Endothelial cell of umbilical vein (primary cell): ENCODE measurements around the gene UBR4. TPM values are rescaled to one million over a fixed set of nuclear protein-coding genes. Genes with fewer than 3 reads are reported as not detected.
A peak's percentile ranks its signal among the peaks of the same experiment; 100 is the strongest.

Experiments used
- BruUV-seq: library from RNA; stranded (reverse); fragments of 400-500 nt; replicated peaks from 2 replicates; lab custom pipeline; 2021; lab: Mats Ljungman, UMichigan
- CTCF ChIA-PET: fragments of 300-600, 350-600 bp; sonication (Branson Sonifier 250); formaldehyde crosslinking; loops from one replicate; lab custom pipeline; 2021; ENCODE audit warnings: antibody characterized with exemption, inconsistent platforms; lab: Charles Lee
- POLR2A ChIA-PET: fragments of 300-600, 350-600 bp; sonication (Branson Sonifier 250); formaldehyde crosslinking; loops from one replicate; lab custom pipeline; 2021; ENCODE audit warnings: antibody characterized with exemption, inconsistent platforms; lab: Charles Lee
- DNase-seq: peaks from one replicate; pipeline ENCODE4 v3.0.0-alpha.2; 2011; ENCODE audit warnings: low read depth, low spot score
- FAIRE-seq: peaks from 2 replicates; lab custom pipeline; 2011; peaks lifted over from hg19 to GRCh38; lab: Jason Lieb, UNC
- H2AFZ ChIP-seq: 2 replicates; pipeline ENCODE4 v1.6.0; 2012; ENCODE audit warnings: low read depth, low read length, control low read depth, inconsistent platforms
- H3K27ac ChIP-seq: 2 replicates; pipeline ENCODE4 v1.5.1; 2011; ENCODE audit warnings: low read depth, mild to moderate bottlenecking, control low read depth, low read length, moderate library complexity; ENCODE audit not compliant: insufficient read depth
- H3K27me3 ChIP-seq, 2 experiments: 2 replicates each; pipeline versions ENCODE4 v1.6.0 to v1.6.1; 2011; ENCODE audit warnings: low read length in 2 of 2, mixed read lengths in 1 of 2; ENCODE audit not compliant: control insufficient read depth in 2 of 2, insufficient read depth in 2 of 2
- H3K36me3 ChIP-seq, 2 experiments: 2 replicates in 1 of 2; 3 replicates in 1 of 2; pipeline ENCODE4 v1.5.1; 2011; ENCODE audit warnings: low read length in 2 of 2, mild to moderate bottlenecking in 1 of 2, moderate library complexity in 1 of 2; ENCODE audit not compliant: control insufficient read depth in 2 of 2, insufficient read depth in 2 of 2; ENCODE audit errors: extremely low read depth in 1 of 2
- H3K4me1 ChIP-seq: 3 replicates; pipeline ENCODE4 v1.5.1; 2011; ENCODE audit warnings: mild to moderate bottlenecking, low read length; ENCODE audit not compliant: control insufficient read depth, insufficient read depth; ENCODE audit errors: extremely low read depth
- H3K4me2 ChIP-seq: 2 replicates; pipeline ENCODE4 v1.6.1; 2011; ENCODE audit warnings: low read length, control low read depth, mixed read lengths; ENCODE audit not compliant: insufficient read depth
- H3K4me3 ChIP-seq, 3 experiments: fragments of 200-600 bp in 1 of 3; sonication (generic), shearing (Covaris generic) in 1 of 3; replicated peaks in 1 of 3; 2 replicates each; pipeline ENCODE4 v1.5.1; 2011 to 2016; ENCODE audit warnings: control low read depth in 3 of 3, low read length in 3 of 3, mild to moderate bottlenecking in 2 of 3, inconsistent platforms in 1 of 3, low read depth in 1 of 3, moderate library complexity in 1 of 3; ENCODE audit not compliant: insufficient read depth in 1 of 3
- H3K79me2 ChIP-seq: 2 replicates; pipeline ENCODE4 v1.6.0; 2012; ENCODE audit warnings: low read length, inconsistent platforms; ENCODE audit not compliant: control insufficient read depth, insufficient read depth
- H3K9ac ChIP-seq: replicated peaks from 2 replicates; pipeline ENCODE3; 2011; ENCODE audit warnings: low read length, control low read depth; ENCODE audit not compliant: insufficient read depth; ENCODE audit errors: extremely low read depth
- H3K9me1 ChIP-seq: replicated peaks from 3 replicates; pipeline ENCODE4 v1.6.0; 2011; ENCODE audit warnings: mild to moderate bottlenecking, low read length; ENCODE audit not compliant: control insufficient read depth, insufficient read depth; ENCODE audit errors: extremely low read depth
- H3K9me3 ChIP-seq: replicated peaks from 2 replicates; pipeline ENCODE4 v1.5.1; 2012; ENCODE audit warnings: low read length, inconsistent platforms; ENCODE audit not compliant: control insufficient read depth, insufficient read depth
- H4K20me1 ChIP-seq: replicated peaks from 2 replicates; pipeline ENCODE3; 2011; ENCODE audit warnings: mild to moderate bottlenecking, low read length; ENCODE audit not compliant: control insufficient read depth, insufficient read depth; ENCODE audit errors: extremely low read depth
- CTCF ChIP-seq, 2 donors: IDR thresholded peaks; 1 replicate in 1 of 2; 2 replicates in 1 of 2; pipeline ENCODE4 v1.5.1; 2011; ENCODE audit warnings: low read length in 2 of 2, mild to moderate bottlenecking in 2 of 2, moderate library complexity in 2 of 2, control low read depth in 1 of 2, inconsistent platforms in 1 of 2, low read depth in 1 of 2; ENCODE audit not compliant: insufficient read depth in 1 of 2; ENCODE audit errors: extremely low read depth in 1 of 2
- FOS ChIP-seq: IDR thresholded peaks from 2 replicates; pipeline ENCODE4 v1.6.1; 2011; ENCODE audit warnings: mild to moderate bottlenecking, low read length, moderate library complexity, borderline replicate concordance; ENCODE audit not compliant: insufficient read depth
- JUN ChIP-seq: IDR thresholded peaks from 2 replicates; pipeline ENCODE4 v1.6.1; 2011; ENCODE audit warnings: borderline replicate concordance, low read depth; ENCODE audit not compliant: insufficient read length, insufficient read depth
- MYC ChIP-seq: IDR thresholded peaks from one replicate; pipeline ENCODE4 v1.6.1; 2011; ENCODE audit warnings: mild to moderate bottlenecking, low read depth, low read length
- POLR2A ChIP-seq: IDR thresholded peaks from 2 replicates; pipeline ENCODE4 v1.6.1; 2012; ENCODE audit warnings: low read depth, mild to moderate bottlenecking, control low read depth, low read length
- dilution Hi-C: fragments of 300-500 bp; cut with MboI; formaldehyde crosslinking; loops from one replicate; pipeline ENCODE4 v1.15.0; 2019; ENCODE audit warnings: low sequenced_read_pairs; ENCODE audit not compliant: extremely low pct_ligation_motif_present
- intact Hi-C: fragments of 100-400 bp; cut with micrococcal nuclease; formaldehyde crosslinking; loops from one replicate; pipeline ENCODE4 v1.10.0; 2022
- polyA plus RNA-seq, 4 experiments: library from polyadenylated mRNA; depleted of rRNA in 3 of 4; stranded (reverse) in 3 of 4; unstranded in 1 of 4; fragments of >200 nt; gene quantifications; 2 replicates each; pipeline versions ENCODE4 v1.2.1 to v1.2.3, GENCODE V29; 2011 to 2012; ENCODE audit warnings: missing spikeins in 1 of 4
- total RNA-seq: library from RNA; stranded (reverse); gene quantifications from 2 replicates; pipeline ENCODE4 v1.2.3, GENCODE V29; 2021

UBR4 gene
- total and polyA plus RNA-seq, 2 donors (not counting 3 experiments of a cell fraction or from before 2014, with no cell fraction given) = 125 to 150 TPM

GRCh38 chr1:19081218-19081893, 128.7 kb downstream of the UBR4 start:
- H3K27me3 ChIP-seq = no peaks in the 10 kb centered on the region
- ChIA-PET CTCF (interaction anchor here (1.1 to 8.2 kb wide), 4 partner anchors 109 to 197 kb away, joined by 6 to 59 read pairs (median 8); no protein-coding TSS in a partner anchor), POLR2A (no interaction called here)
- dilution Hi-C loops = no loop called here
- H4K20me1 ChIP-seq = no peaks in the 10 kb centered on the region
- H3K9me1 ChIP-seq = no peaks in the 10 kb centered on the region
- H3K27ac ChIP-seq = peak overlapping the region; percentile 84
- FAIRE-seq (peak; percentile 95), DNase-seq (peak; percentile 52)
- H3K9me3 ChIP-seq = no peaks in the 10 kb centered on the region
- peaks cover 42% of the 10 kb centered on the region for H3K4me1 ChIP-seq
- H3K4me3 ChIP-seq = no peak overlapping the region
- no peak for TF ChIP-seq CTCF (IDR thresholded peaks at IDR 0.05; ENCODE audit: extremely low read depth in 1 of 2, insufficient read depth in 1 of 2, low read depth in 1 of 2, low read length in 2 of 2)
- peak; percentile 47 for TF ChIP-seq FOS
- peak; percentile 33 for TF ChIP-seq JUN
- no peak for TF ChIP-seq MYC
- TF ChIP-seq POLR2A = no peak
- H2AFZ ChIP-seq = no peak overlapping the region
- BruUV-seq = TSS peak; percentile 58
- no peaks in the 10 kb centered on the region for H3K79me2 ChIP-seq
- H3K36me3 ChIP-seq = peaks cover 21 to 67% of the 10 kb centered on the region in 2 experiments
- peak overlapping the region; percentile 42 for H3K4me2 ChIP-seq
- intact Hi-C loops = loop anchor here (5.0 kb wide), 2 partner anchors 109 to 484 kb away; no protein-coding TSS in a partner anchor
- H3K9ac ChIP-seq = no peak overlapping the region
